ENCODE measurements around the gene CACNA1B. TPM values are rescaled to one million over a fixed set of nuclear protein-coding genes. Genes with fewer than 3 reads are reported as not detected.

Gene CACNA1B
- polyA plus RNA-seq, 2 of the 4 experiments (the other 2 are of a cell fraction), result 0.03 to 0.06 TPM

DNA sequence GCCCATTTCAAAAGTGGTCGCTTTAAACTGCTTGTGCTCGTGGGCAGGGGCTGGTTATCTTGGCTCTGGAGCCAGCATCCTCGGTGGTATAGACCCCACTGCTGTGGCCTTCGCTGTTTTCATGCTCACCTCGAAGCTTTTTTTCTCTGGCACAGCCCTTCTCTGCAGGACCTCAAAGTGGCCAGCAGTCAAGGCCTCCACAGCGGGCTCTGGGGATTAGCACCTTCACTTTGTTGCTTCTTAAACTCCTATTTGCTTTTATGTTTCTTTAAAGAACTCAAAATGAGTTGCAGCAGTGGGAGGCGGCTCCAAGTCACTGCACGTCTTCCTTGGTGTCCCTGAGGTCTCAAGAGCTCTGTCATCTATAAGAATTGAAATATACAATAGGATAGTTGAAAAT lies 165.1 kb downstream of the CACNA1B start:
- ChIA-PET CTCF (no interaction called here), POLR2A (no interaction called here)
- no peaks in the 10 kb centered on the region for H3K9me3 ChIP-seq
- TF ChIP-seq EHMT2 (IDR thresholded peaks at IDR 0.05; ENCODE audit: low read depth) (no peak), FOXS1 (CRISPR knock-in tag; IDR thresholded peaks at IDR 0.05) (no peak), PHF8 (IDR thresholded peaks at IDR 0.05; ENCODE audit: borderline replicate concordance, low read depth) (no peak)
- FAIRE-seq (no peak), ATAC-seq (no peak), DNase-seq (ENCODE audit: low read depth in 1 of 2, low spot score in 1 of 2) (no peak)
- H3K4me2 ChIP-seq, result no peak overlapping the region
- no peak overlapping the region for H3K4me3 ChIP-seq
- 35% methylated on average over 8 of the region's 8 CpGs for WGBS (ENCODE audit: missing lambda C conversion rate)
- no peak overlapping the region for H3K27ac ChIP-seq
- no peaks in the 10 kb centered on the region for H3K4me1 ChIP-seq

DNA sequence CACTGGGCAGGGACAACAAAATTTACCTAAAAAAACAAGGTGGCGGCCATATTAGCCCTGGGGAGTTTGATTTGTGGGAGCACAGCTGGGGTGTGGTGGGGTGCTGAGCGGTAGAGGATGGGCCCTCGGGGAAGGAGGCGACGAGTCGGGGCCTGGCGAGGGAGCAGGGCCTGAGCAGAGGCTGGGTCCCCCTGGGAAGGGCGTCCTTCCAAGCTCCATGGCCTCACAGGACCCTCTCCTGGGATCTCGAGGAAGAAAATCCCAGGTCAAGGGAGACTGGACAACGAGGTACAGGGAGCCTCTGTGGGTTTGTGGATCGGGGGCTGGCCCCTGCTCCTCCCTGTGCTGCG lies 165.5 kb downstream of the CACNA1B start:
- no peak for DNase-seq (ENCODE audit: low read depth in 1 of 2, low spot score in 1 of 2)
- ATAC-seq, result no peak
- TF ChIP-seq JUN (IDR thresholded peaks at IDR 0.05), result no peak
- no peak for TF ChIP-seq BCL3 (IDR thresholded peaks at IDR 0.05)
- TF ChIP-seq MYC (IDR thresholded peaks at IDR 0.05; ENCODE audit: borderline replicate concordance, low read length), result no peak
- TF ChIP-seq USF2 (IDR thresholded peaks at IDR 0.05), result no peak
- TF ChIP-seq KDM1A (IDR thresholded peaks at IDR 0.05; ENCODE audit: low read depth), result no peak
- TF ChIP-seq, protein P1, sequence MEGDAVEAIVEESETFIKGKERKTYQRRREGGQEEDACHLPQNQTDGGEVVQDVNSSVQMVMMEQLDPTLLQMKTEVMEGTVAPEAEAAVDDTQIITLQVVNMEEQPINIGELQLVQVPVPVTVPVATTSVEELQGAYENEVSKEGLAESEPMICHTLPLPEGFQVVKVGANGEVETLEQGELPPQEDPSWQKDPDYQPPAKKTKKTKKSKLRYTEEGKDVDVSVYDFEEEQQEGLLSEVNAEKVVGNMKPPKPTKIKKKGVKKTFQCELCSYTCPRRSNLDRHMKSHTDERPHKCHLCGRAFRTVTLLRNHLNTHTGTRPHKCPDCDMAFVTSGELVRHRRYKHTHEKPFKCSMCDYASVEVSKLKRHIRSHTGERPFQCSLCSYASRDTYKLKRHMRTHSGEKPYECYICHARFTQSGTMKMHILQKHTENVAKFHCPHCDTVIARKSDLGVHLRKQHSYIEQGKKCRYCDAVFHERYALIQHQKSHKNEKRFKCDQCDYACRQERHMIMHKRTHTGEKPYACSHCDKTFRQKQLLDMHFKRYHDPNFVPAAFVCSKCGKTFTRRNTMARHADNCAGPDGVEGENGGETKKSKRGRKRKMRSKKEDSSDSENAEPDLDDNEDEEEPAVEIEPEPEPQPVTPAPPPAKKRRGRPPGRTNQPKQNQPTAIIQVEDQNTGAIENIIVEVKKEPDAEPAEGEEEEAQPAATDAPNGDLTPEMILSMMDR (IDR thresholded peaks at IDR 0.05), result no peak
- TF ChIP-seq BHLHE40 (IDR thresholded peaks at IDR 0.05; ENCODE audit: low read depth, low read length), result no peak
- TF ChIP-seq ESRRA (IDR thresholded peaks at IDR 0.05; ENCODE audit: borderline replicate concordance, low read length), result no peak
- TF ChIP-seq KDM5A (IDR thresholded peaks at IDR 0.05), result no peak
- TF ChIP-seq TFCP2L1 (CRISPR knock-in tag; IDR thresholded peaks at IDR 0.05), result no peak
- TF ChIP-seq, protein P2, sequence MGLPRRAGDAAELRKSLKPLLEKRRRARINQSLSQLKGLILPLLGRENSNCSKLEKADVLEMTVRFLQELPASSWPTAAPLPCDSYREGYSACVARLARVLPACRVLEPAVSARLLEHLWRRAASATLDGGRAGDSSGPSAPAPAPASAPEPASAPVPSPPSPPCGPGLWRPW (IDR thresholded peaks at IDR 0.05), result no peak
- TF ChIP-seq CBX2 (IDR thresholded peaks at IDR 0.05; ENCODE audit: borderline replicate concordance, low read depth), result no peak
- TF ChIP-seq RARB (CRISPR knock-in tag; IDR thresholded peaks at IDR 0.05), result no peak
- Histone ChIP-seq H3K27ac (no peak overlapping the region), H3K4me3 (no peak overlapping the region), H3K4me2 (no peak overlapping the region), H3K9me3 (no peaks in the 10 kb centered on the region), H3K4me1 (no peaks in the 10 kb centered on the region)
- WGBS (ENCODE audit: missing lambda C conversion rate), result 36% methylated on average over 9 of the region's 12 CpGs
- POLR2A ChIA-PET, result no interaction called here
- CTCF ChIA-PET, result no interaction called here
- FAIRE-seq, result no peak

DNA sequence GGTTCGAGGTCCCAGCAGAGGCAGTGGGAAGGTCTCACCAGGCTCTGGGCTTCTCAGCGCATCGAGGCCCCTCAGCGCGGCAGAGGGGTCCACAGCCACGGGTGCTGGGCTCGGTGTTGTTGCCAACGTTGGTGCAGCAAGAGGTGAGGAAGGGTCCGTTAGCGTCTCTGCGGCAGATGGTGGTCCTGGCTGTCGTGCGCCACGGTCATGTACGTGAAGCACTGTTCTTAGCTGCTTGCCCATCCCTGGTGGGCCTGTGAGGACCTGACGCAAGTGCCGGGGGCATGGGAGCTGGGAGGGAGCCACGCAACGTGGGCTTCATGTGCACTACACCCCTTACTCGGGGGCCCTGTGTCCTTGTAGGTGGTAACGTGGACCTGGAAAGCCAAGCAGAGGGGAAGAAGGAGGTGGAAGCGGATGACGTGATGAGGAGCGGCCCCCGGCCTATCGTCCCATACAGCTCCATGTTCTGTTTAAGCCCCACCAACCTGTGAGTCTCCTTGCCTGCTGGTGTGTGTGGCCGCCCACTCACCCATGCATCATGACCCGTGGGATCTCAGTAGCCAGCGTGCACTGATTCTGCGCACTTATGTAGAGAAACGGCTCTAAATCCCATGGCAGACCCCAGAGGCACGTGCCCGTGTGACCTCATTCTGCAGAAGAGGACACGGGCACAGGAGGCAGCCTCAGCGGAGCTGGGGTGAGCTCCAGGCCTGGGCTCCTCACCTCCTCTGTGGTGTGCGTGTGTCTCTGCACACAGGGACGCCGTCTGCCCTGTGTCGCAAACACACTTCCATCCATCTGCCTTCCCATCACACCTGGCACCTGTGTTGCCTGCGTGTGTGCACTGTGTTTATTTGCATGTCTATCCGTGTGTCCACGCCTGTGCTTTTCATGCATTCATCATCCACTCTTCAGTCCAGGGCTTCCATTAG lies 166.1 kb downstream of the CACNA1B start:
- WGBS (ENCODE audit: missing lambda C conversion rate), result 71% methylated on average over 35 of the region's 42 CpGs
- CTCF ChIA-PET, result no interaction called here
- no peak for FAIRE-seq
- TF ChIP-seq FOSL2 (IDR thresholded peaks at IDR 0.05), result no peak
- TF ChIP-seq FOSL2 (CRISPR knock-in tag; IDR thresholded peaks at IDR 0.05), result no peak
- TF ChIP-seq FOXS1 (CRISPR knock-in tag; IDR thresholded peaks at IDR 0.05), result no peak
- TF ChIP-seq, protein P2 (IDR thresholded peaks at IDR 0.05), result no peak
- no peak for TF ChIP-seq KDM1A (IDR thresholded peaks at IDR 0.05; ENCODE audit: low read depth)
- TF ChIP-seq EHF (CRISPR knock-in tag; IDR thresholded peaks at IDR 0.05), result no peak
- TF ChIP-seq, protein P3, sequence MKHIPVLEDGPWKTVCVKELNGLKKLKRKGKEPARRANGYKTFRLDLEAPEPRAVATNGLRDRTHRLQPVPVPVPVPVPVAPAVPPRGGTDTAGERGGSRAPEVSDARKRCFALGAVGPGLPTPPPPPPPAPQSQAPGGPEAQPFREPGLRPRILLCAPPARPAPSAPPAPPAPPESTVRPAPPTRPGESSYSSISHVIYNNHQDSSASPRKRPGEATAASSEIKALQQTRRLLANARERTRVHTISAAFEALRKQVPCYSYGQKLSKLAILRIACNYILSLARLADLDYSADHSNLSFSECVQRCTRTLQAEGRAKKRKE (CRISPR knock-in tag; IDR thresholded peaks at IDR 0.05; ENCODE audit: low read depth), result no peak
- no peak for TF ChIP-seq NPAS2 (CRISPR knock-in tag; IDR thresholded peaks at IDR 0.05; ENCODE audit: borderline replicate concordance)
- TF ChIP-seq, protein P1 (IDR thresholded peaks at IDR 0.05), result no peak
- TF ChIP-seq JUNB (IDR thresholded peaks at IDR 0.05), result no peak
- TF ChIP-seq GATA3 (IDR thresholded peaks at IDR 0.05; ENCODE audit: borderline replicate concordance), result no peak
- TF ChIP-seq TP53 (CRISPR knock-in tag; IDR thresholded peaks at IDR 0.05), result no peak
- TF ChIP-seq E2F6 (IDR thresholded peaks at IDR 0.05; ENCODE audit: borderline replicate concordance, low read depth), result no peak

More for the DNA sequence above, 166.1 kb downstream of the CACNA1B start:
- no peak overlapping the region for H3K4me3 ChIP-seq
- ATAC-seq, result no peak
- no peak for DNase-seq (ENCODE audit: low read depth in 1 of 2, low spot score in 1 of 2)
- H3K4me1 ChIP-seq, result no peaks in the 10 kb centered on the region
- no peaks in the 10 kb centered on the region for H3K9me3 ChIP-seq
- POLR2A ChIA-PET, result no interaction called here
- H3K4me2 ChIP-seq, result no peak overlapping the region
- H3K27ac ChIP-seq, result no peak overlapping the region
